ENCODE measurements around the gene KIR3DL3.
"Not testable (repeated sequence)": the region's sequence is repeated elsewhere in the genome, so short reads cannot be mapped to it uniquely, and the experiment has no call there.

Gene KIR3DL3

DNA sequence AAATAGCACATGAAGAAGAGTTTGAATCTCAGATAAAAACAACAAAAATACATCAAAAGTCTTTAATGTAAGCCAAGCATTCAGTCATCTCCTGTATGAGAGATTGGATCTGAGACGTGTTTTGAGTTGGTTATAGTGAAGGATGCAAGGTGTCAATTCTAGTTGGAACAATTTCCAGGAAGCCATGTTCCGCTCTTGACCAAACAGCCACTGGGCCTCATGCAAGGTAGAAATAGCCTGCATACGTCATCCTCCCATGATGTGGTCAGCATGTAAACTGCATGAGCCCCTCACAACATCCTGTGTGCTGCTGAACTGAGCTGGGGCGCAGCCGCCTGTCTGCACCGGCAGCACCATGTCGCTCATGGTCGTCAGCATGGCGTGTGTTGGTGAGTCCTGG lies at the start of gene KIR3DL3:
TSS of gene KIR3DL3 (plus strand) at position 301 of the 400 bp plus-strand sequence. CDS start at position 356, 55 bp downstream.
- no peak for DNase-seq (ENCODE audit: low read depth in 2 of 2)

GRCh38 chr19:54676210-54676834 lies 47.9 kb upstream of the KIR3DL3 start:
- not testable (repeated sequence) for DNase-seq (ENCODE audit: low read depth in 2 of 2)

- no peak for DNase-seq (ENCODE audit: low read depth in 2 of 2)
These were observed 47.0 kb upstream of the KIR3DL3 start for GRCh38 chr19:54677217-54677616.

DNA sequence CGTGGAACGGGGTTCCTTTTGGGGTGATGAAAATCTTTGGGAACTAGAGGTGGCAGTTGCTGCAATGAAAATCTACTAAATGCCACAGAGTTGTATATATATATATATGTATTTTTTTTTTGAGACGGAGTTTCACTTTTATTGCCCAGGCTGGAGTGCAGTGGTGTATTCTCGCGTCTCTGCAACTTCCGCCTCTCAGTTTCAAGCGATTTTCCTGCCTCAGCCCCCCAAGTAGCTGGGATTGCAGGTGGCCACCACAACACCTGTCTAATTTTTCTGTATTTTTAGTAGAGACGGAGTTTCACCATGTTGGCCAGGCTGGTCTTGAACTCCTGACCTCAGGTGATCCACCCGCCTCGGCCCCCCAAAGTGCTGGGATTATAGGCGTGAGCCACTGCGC lies 42.6 kb upstream of the KIR3DL3 start:
- not testable (repeated sequence) for DNase-seq (ENCODE audit: low read depth in 2 of 2)

- no peak for DNase-seq (ENCODE audit: low read depth in 2 of 2)
These were observed 41.9 kb upstream of the KIR3DL3 start for GRCh38 chr19:54682306-54682856.

DNA sequence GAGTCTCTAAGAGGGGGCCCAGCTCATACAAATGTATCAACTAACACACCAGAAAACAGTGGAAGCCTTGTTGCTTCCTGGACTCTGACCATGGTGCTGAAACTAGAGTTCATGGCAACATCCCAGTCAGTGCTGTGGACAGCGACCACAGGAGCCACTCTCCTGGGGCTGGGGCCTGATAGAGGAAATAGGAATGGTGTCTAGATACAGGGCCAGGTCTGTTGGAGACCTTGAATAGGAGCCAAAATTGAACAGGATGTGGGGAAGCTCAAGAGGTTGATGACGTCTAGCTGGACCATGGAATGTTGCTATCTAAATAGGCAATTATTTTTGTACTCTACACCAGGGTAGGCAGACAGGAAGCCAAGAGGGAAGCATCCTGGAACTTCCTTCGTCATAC lies 39.7 kb upstream of the KIR3DL3 start:
- DNase-seq (ENCODE audit: low read depth in 2 of 2) = no peak

DNA sequence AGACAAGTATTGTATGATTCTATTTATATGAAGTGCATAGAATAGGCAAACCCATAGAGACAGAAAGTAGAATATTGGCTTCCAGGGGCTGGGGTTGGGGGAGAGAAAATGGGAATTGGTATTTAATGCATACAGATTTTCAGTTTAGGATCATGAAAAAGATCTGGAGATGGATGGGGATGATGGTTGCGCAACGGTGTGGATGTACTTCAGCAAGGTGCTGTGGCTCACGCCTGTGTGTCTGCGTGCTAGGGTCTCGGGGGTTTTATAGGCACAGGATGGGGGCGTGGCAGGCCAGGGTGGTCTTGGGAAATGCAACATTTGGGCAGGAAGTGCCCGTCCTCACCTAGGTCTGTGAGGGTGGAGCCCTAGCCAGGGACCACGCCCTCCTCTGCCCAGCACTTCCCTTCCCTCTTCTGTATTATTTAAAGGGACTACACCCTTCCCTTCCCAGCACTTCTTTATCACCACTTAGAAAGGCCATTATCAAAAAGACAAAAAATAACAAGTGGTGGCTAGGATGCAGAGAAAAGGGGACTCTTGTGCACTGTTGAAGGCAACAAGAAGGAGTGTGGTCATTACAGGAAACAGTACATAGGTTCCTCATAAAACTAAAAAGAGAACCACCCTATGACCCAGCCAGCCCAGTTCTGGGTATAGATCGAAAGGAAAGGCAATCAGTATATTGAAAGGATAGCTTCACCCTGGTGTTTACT lies 32.5 kb upstream of the KIR3DL3 start:
- DNase-seq (ENCODE audit: low read depth in 2 of 2) = no peak

GRCh38 chr19:54692298-54692615 lies 32.0 kb upstream of the KIR3DL3 start:
- no peak for DNase-seq (ENCODE audit: low read depth in 2 of 2)

DNA sequence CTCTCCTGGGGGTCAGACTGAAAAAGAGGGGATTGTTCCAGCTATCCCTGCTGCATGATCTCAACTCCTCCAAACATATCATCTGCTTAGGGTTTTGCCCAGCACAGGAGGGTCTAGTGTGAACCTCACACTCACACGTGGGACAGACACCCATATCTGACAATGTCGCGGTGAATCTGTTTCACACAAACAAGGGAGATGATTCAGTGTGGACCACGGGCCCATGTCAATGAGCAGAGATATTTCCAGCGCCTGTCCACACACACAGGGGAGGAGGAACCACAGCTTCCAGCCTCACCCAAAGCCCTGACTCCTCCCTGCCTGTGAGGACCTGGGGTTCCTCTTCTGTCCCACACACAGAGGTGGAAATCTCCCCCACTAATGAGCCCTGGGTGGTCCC lies 29.6 kb upstream of the KIR3DL3 start:
- no peak for DNase-seq (ENCODE audit: low read depth in 2 of 2)

GRCh38 chr19:54696117-54696548 lies 28.1 kb upstream of the KIR3DL3 start:
- no peak for DNase-seq (ENCODE audit: low read depth in 2 of 2)

DNA sequence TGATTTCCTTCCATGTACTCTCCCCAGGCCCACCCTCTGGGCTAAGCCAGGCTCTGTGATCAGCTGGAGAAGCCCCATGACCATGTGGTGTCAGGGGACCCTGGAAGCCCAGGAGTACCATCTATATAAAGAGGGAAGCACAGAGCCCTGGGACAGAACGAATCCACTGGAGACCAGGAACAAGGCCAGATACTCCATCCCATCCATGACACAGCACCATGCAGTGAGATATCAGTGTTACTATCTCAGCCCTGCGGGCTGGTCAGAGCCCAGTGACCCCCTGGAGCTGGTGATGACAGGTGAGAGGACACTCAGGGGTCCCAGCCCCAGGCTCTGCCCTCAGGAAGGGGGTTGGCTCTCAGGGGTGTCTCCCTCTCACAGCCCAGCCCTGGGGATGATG lies 27.5 kb upstream of the KIR3DL3 start:
- DNase-seq (ENCODE audit: low read depth in 2 of 2) = no peak

DNA sequence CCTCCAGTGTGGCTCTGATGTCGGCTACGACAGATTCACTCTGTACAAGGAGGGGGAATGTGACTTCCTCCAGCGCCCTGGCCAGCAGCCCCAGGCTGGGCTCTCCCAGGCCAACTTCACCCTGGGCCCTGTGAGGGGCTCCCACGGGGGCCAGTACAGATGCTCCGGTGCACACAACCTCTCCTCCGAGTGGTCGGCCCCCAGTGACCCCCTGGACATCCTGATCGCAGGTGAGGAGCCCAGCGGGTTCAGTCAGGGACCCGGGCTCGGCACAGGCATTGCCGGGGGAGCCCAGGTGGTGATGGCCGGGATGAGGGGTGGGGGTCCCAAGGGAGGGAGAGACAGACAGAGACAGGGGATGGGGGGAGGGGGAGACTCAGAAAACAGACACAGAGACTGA lies 26.5 kb upstream of the KIR3DL3 start:
- not testable (repeated sequence) for DNase-seq (ENCODE audit: low read depth in 2 of 2)

DNA sequence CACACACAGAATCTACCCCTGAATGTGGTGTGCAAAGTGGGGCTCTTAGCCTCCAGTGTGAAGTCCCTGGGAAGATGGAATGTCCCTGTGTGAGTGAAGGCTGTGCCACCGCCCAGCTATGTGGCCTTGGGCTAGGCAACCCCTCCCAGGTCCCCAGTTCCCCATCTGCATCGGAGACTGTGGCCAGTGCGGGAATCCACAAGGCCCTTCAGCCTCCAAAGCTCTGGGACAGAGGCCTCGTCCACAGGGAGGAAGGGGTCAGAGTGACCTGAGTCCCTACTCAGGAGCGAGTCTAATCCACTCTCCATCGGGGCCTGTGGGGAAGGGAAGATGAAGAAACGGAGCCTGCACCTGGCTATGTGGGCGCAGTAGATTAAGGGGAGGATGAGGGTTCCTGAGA lies 19.3 kb upstream of the KIR3DL3 start:
- DNase-seq (ENCODE audit: low read depth in 2 of 2) = no peak

GRCh38 chr19:54707962-54708361 lies 16.3 kb upstream of the KIR3DL3 start:
- no peak for DNase-seq (ENCODE audit: low read depth in 2 of 2)

GRCh38 chr19:54708781-54709180 lies 15.5 kb upstream of the KIR3DL3 start:
- no peak for DNase-seq (ENCODE audit: low read depth in 2 of 2)

- DNase-seq (ENCODE audit: low read depth in 2 of 2) = no peak
These were observed 14.9 kb upstream of the KIR3DL3 start for GRCh38 chr19:54709212-54709948.

GRCh38 chr19:54709956-54710355 lies 14.3 kb upstream of the KIR3DL3 start:
- DNase-seq (ENCODE audit: low read depth in 2 of 2) = not testable (repeated sequence)

- DNase-seq (ENCODE audit: low read depth in 2 of 2) = no peak
These were observed 402 bp downstream of the KIR3DL3 start for GRCh38 chr19:54724644-54725043.

- no peak for DNase-seq (ENCODE audit: low read depth in 2 of 2)
These were observed 1.1 kb downstream of the KIR3DL3 start for GRCh38 chr19:54725321-54725720.

DNA sequence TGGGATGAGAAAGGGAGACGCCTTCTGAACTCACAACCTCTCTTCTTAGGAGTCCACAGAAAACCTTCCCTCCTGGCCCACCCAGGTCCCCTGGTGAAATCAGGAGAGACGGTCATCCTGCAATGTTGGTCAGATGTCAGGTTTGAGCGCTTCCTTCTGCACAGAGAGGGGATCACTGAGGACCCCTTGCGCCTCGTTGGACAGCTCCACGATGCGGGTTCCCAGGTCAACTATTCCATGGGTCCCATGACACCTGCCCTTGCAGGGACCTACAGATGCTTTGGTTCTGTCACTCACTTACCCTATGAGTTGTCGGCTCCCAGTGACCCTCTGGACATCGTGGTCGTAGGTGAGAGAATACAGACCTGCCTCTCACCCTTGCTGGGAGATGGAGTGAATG lies 3.3 kb downstream of the KIR3DL3 start:
- no peak for DNase-seq (ENCODE audit: low read depth in 2 of 2)

DNA sequence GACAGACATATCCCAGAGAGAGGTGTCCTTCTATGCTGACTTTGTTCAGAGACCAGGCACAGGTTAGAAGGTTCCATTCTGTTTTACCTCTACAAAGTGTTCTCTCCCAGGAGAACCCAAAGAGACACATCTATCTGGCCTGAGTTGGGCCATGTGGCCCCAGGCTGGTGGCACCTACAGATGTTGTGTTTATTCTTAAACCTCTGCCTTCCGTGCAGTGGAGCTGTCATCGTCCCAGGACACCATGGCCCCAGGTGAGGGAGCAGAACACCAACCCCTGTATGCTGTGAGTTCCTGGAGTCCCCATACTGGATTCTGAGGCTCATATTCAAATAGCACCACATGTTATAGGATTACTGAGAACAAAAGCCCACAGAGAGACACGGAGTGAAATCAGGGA lies 3.9 kb downstream of the KIR3DL3 start:
- DNase-seq (ENCODE audit: low read depth in 2 of 2) = no peak

DNA sequence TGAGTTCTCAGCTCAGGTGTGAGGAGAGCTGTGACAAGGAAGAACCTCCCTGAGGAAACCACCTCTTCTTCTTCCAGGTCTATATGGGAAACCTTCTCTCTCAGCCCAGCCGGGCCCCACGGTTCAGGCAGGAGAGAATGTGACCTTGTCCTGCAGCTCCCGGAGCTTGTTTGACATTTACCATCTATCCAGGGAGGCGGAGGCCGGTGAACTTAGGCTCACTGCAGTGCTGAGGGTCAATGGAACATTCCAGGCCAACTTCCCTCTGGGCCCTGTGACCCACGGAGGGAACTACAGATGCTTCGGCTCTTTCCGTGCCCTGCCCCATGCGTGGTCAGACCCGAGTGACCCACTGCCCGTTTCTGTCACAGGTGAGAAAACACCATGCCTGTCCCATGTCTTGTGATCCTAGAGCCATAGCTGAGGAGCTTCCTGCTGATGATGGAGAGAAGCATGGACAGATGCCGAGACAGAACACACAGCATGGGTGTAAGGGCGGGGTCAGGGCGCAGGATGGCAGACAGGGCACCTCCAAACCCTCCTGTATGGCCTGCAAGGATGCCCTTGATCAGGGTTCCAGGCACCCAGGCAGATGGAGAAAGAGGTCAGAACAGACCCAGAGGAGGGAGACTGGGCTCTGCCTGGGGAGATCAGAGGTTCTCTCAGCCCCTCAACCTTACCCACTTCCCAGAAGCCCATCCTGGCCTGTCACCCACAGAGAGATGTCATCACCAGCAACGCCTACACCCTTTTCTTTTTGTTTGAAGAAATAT lies 5.4 kb downstream of the KIR3DL3 start:
- DNase-seq (ENCODE audit: low read depth in 2 of 2) = no peak

Measured in stimulated activated CD4-positive, alpha-beta T cell treated with anti-CD3 and anti-CD28 coated beads, Interleukin-15, amount 100 ng/mL, for 48 hours (primary cell).